HL-60 (cell line): ENCODE data around the gene PARP8.

ENCODE experiments used
- POLR2AphosphoS5 ChIP-seq: IDR thresholded peaks from 2 replicates; pipeline ENCODE4 v1.6.1; 2012; ENCODE audit warnings: low read depth
- TF ChIP-seq, protein P1 (sequence below): IDR thresholded peaks from one replicate; pipeline ENCODE4 v1.5.1; 2011; ENCODE audit warnings: low read length, control low read depth, inconsistent platforms; ENCODE audit not compliant: insufficient read depth

DNA sequence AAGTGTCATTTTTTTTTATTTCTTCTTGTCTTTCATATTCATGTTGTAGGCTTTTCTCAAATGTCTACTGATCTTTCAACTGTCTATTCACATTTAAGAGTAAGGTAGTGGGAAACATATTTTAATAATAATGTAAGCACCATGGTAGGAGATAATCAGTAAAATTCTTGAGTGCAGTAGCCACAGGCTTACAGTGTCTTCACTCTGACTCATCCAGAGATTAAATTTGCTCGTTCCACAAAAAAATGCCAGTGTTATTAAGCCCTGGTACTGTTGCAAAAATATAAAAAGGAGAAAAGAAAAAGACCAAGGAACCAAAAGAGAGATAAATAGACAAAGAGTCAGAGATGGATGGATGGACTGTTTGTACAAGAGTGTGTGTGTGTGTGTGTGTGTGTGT lies 43.0 kb downstream of the PARP8 start:
- TF ChIP-seq, protein P1, sequence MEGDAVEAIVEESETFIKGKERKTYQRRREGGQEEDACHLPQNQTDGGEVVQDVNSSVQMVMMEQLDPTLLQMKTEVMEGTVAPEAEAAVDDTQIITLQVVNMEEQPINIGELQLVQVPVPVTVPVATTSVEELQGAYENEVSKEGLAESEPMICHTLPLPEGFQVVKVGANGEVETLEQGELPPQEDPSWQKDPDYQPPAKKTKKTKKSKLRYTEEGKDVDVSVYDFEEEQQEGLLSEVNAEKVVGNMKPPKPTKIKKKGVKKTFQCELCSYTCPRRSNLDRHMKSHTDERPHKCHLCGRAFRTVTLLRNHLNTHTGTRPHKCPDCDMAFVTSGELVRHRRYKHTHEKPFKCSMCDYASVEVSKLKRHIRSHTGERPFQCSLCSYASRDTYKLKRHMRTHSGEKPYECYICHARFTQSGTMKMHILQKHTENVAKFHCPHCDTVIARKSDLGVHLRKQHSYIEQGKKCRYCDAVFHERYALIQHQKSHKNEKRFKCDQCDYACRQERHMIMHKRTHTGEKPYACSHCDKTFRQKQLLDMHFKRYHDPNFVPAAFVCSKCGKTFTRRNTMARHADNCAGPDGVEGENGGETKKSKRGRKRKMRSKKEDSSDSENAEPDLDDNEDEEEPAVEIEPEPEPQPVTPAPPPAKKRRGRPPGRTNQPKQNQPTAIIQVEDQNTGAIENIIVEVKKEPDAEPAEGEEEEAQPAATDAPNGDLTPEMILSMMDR: no peak
- TF ChIP-seq POLR2AphosphoS5: no peak
